Stimulated activated CD4-positive, alpha-beta T cell treated with anti-CD3 and anti-CD28 coated beads, Interleukin-1b, Interleukin-23, amount 100 ng/mL, for 48 hours (primary cell): ENCODE data around the gene LGALS4.
"Not testable (repeated sequence)": the region's sequence is repeated elsewhere in the genome, so short reads cannot be mapped to it uniquely, and the experiment has no call there.

Experiments
- DNase-seq: peaks from one replicate; pipeline ENCODE4 v3.0.0-alpha.2; 2020

LGALS4 gene

DNA sequence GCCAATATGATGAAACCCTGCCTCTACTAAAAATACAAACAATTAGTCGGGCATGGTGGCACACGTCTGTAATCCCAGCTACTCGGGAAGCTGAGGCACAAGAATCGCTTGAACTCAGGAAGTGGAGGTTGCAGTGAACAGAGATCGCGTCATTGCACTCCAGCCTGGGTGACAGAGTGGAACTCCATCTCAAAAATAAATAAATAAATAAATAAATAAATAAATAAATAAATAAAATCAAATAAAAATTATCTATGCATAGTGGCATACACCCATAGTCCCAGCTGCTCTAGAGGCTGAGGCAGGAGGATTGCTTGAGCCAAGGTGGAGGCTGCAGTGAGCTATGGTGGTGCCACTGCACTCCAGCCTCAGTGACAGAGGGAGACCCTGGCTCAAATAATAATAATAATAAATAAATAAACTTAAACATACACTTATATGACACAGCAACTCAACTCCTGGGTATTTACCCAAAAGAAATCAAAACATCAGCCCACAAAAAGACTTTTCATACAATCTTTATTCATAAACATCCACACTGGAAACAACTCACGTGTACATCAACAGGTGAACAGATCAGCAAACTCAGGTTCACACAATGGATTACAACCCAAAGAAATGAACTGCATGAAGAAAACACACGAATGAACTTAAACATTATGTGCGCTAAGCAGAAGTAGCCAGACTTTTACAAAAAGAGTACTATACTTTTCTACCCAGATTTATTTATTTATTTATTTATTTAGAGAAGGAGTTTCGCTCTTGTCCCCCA lies 46.3 kb downstream of the LGALS4 start:
- DNase-seq, result no peak

DNA sequence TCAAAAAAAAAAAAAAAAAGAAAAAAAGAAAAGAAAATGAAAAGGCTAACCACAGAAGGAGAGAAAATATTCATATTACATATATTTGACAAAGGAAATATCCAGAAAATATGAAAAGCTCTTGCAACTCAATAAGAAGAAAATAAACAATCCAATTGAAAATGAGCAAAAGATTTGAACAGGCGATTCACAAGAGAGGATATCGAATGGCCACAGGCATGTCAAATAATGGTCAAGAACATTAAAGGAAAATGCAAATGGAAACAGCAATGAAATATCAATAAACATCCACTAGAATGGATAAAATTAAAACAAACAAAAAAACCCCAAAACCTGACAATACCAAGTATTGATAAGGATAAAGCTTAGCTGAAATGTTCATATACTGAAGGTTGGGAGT lies 47.5 kb downstream of the LGALS4 start:
- DNase-seq, result no peak

DNA sequence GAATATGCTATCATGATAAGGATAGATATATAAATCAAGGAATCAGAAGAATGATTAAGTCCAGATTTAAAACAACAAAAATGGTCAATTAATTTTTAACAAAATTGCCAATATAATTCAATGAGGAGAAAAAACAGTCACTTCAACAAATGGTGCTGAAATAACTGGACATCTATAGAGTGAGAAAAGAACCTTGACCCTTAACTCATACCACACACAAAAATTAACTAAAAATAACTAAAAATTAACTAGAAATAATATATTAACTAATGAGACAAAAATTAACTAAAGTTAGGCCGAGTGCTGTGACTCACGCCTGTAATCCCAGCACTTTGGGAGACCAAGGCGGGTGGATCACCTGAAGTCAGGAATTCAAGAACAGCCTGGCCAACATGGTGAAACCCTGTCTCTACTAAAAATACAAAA lies 48.9 kb downstream of the LGALS4 start:
- no peak for DNase-seq

DNA sequence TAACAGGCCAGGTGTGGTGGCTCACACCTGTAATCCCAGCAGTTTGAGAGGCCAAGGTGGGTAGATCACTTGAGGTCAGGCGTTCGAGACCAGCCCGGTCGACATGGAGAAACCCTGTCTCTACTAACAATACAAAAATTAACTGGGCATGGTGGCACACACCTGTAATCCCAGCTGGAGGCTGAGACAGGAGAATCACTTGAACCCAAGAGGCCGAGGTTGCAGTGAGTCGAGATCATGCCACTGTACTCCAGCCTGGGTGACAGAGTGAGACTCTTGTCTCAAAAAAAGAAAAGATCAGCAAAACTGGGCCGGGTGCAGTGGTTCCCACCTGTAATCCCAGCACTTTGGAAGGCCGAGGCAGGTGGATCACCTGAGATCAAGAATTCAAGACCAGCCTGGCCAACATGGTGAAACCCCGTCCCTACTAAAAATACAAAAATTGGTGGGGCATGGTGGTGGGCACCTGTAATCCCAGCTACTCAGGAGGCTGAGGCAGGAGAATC lies 50.8 kb downstream of the LGALS4 start:
- DNase-seq, result not testable (repeated sequence)

DNA sequence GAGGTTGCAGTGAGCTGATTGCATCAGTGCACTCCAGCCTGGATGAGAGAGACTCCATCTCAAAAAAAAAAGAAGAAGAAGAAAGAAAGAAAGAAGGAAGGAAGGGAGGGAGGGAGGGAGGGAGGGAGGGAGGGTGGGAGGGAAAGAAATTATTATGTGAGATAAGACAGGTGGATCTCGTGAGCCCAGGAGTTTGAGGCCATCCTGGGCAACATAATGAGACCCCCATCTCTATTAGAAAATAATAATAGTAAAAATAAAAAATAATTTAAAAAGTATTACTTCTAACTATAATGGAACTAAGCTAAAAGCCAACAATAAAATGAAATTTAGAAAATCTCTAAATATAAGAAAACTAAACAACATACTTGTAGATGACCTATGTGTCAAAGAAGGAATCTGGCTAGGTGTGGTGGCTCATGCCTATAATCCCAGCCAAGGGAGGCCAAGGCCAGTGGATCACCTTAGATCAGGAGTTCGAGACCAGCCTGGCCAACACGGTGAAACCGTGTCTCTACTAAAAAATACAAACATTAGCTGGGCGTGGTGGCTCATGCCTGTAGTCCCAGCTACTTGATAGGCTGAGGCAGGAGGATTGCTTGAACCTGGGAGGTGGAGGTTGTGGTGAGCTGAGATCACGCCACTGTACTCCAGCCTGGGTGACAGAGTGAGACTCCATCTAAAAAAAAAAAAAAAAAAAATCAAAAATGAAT lies 51.8 kb downstream of the LGALS4 start:
- not testable (repeated sequence) for DNase-seq

DNA sequence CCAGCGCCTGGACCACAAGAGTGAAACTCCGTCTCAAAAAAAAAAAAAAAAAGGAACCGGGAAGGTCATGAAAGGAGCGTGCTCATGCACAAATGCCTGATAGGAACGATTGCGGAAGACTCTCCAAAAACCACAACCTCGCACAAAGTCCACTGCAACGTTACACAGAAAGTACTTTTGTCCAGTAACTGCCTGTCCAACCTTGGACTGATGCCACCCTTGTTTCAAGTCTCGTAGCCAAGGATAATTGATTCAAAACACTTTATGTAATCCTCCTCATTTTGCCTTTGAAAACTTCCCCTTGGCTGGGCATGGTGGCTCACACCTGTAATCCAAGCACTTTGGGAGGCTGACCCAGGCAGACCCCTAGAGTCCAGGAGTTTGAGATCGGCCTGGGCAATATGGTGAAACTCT lies 53.1 kb downstream of the LGALS4 start:
- DNase-seq, result no peak

DNA sequence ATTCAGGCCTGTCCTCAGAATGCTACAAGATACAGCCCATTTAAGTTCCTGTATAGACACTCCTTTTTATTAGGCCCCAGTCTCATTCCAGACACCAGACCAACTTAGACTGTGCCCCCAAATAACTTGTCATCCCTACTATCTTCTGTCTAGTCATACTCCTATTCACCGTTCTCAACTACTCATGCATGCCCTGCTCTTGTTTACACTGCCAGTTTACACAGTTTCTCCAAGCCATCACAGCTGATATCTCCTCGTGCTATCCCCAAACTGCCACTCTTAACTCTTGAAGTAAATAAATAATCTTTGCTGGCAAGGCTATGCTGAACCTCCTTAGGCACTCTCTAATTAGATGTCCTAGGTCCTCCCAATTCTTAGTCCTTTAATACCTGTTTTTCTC lies 58.5 kb downstream of the LGALS4 start:
- not testable (repeated sequence) for DNase-seq

DNA sequence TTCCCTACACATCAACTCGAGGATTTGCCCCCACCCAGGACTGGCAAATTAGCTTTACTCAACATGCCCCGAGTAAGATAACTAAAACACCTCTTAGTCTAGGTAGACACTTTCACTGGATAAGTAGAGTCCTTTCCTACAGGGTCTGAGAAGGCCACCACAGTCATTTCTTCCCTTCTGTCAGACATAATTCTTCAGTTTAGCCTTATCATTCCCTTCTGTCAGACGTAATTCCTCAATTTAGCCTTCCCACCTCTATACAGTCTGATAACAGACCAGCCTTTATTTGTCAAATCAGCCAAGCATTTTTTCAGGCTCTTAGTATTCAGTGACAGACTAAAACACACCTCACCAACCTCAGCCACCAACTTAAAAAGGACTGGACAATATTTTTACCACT lies 59.0 kb downstream of the LGALS4 start:
- not testable (repeated sequence) for DNase-seq
